ENCODE measurements around the gene APCDD1L.

GRCh38 chr20:58457083-58457695 is 58.0 kb downstream of the APCDD1L start:
- TF ChIP-seq CTCF (IDR thresholded peaks at IDR 0.05; ENCODE audit: poor library complexity, severe bottlenecking) (no peak), POLR2AphosphoS5 (IDR thresholded peaks at IDR 0.05) (no peak), TAF1 (IDR thresholded peaks at IDR 0.05; ENCODE audit: low read depth) (no peak), EP300 (conservative IDR thresholded peaks at IDR 0.05; ENCODE audit: poor library complexity, severe bottlenecking) (no peak), REST (IDR thresholded peaks at IDR 0.05; ENCODE audit: borderline replicate concordance) (no peak), RAD21 (conservative IDR thresholded peaks at IDR 0.05) (no peak)

All from neural cell (in vitro differentiated cells).